Measurements from ENCODE around the gene TPI1. TPM values are rescaled to one million over a fixed set of nuclear protein-coding genes. Genes with fewer than 3 reads are reported as not detected.
A peak's percentile ranks its signal among the peaks of the same experiment; 100 is the strongest.

TPI1 gene
- total RNA-seq, 1 donor from 2014 or later: 722 TPM

- Mint-ChIP-seq H3K4me3 (ENCODE audit: unreplicated experiment) (peak overlapping the region; percentile 50), H3K36me3 (ENCODE audit: low read depth, unreplicated experiment) (peaks cover 4% of the 10 kb centered on the region), H3K27ac (ENCODE audit: unreplicated experiment) (no peak overlapping the region), H3K4me1 (ENCODE audit: low read depth, unreplicated experiment) (peaks cover 32% of the 10 kb centered on the region), H3K9me3 (ENCODE audit: unreplicated experiment) (no peaks in the 10 kb centered on the region), H3K27me3 (ENCODE audit: low read depth, unreplicated experiment) (no peaks in the 10 kb centered on the region)
- DNase-seq (ENCODE audit: low read depth) (no peak), FAIRE-seq (no peak)
- no peak overlapping the region for H2AFZ ChIP-seq (ENCODE audit: low read depth, low read length)
- no peaks in the 10 kb centered on the region for H3K27me3 ChIP-seq (ENCODE audit: insufficient read depth, low read length)
- no peaks in the 10 kb centered on the region for H3K36me3 ChIP-seq (ENCODE audit: insufficient read depth, low read length)
- no peaks in the 10 kb centered on the region for H4K20me1 ChIP-seq (ENCODE audit: insufficient read depth, low read length)
- H3K4me3 ChIP-seq (ENCODE audit: insufficient read depth, low read depth, low read length): no peak overlapping the region
- H3K4me2 ChIP-seq (ENCODE audit: low read length): peak overlapping the region; percentile 88
- H3K27ac ChIP-seq (ENCODE audit: low read depth, low read length): no peak overlapping the region
- H3K9me3 ChIP-seq (ENCODE audit: insufficient read depth, low read depth, low read length): no peaks in the 10 kb centered on the region
- H3K79me2 ChIP-seq (ENCODE audit: insufficient read depth, low read length): no peaks in the 10 kb centered on the region
- TF ChIP-seq, protein P1, sequence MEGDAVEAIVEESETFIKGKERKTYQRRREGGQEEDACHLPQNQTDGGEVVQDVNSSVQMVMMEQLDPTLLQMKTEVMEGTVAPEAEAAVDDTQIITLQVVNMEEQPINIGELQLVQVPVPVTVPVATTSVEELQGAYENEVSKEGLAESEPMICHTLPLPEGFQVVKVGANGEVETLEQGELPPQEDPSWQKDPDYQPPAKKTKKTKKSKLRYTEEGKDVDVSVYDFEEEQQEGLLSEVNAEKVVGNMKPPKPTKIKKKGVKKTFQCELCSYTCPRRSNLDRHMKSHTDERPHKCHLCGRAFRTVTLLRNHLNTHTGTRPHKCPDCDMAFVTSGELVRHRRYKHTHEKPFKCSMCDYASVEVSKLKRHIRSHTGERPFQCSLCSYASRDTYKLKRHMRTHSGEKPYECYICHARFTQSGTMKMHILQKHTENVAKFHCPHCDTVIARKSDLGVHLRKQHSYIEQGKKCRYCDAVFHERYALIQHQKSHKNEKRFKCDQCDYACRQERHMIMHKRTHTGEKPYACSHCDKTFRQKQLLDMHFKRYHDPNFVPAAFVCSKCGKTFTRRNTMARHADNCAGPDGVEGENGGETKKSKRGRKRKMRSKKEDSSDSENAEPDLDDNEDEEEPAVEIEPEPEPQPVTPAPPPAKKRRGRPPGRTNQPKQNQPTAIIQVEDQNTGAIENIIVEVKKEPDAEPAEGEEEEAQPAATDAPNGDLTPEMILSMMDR (IDR thresholded peaks at IDR 0.05; ENCODE audit: insufficient read depth, low read depth, low read length): no peak
- no peak for TF ChIP-seq EZH2 (IDR thresholded peaks at IDR 0.05; ENCODE audit: insufficient read depth, low read length)
- peaks cover 21% of the 10 kb centered on the region for H3K4me1 ChIP-seq (ENCODE audit: insufficient read depth, low read length)
- H3K9ac ChIP-seq (ENCODE audit: low read length): no peak overlapping the region
Observed at GRCh38 chr12:6822426-6823135, 44.8 kb upstream of the TPI1 start.

- peaks cover 32% of the 10 kb centered on the region for H3K4me1 Mint-ChIP-seq (ENCODE audit: low read depth, unreplicated experiment)
Observed at GRCh38 chr12:6823182-6824084, 43.9 kb upstream of the TPI1 start.

More at GRCh38 chr12:6823182-6824084, 43.9 kb upstream of the TPI1 start:
- DNase-seq (ENCODE audit: low read depth) (no peak), FAIRE-seq (no peak)
- Mint-ChIP-seq H3K36me3 (ENCODE audit: low read depth, unreplicated experiment) (peaks cover 4% of the 10 kb centered on the region), H3K27ac (ENCODE audit: unreplicated experiment) (no peak overlapping the region), H3K9me3 (ENCODE audit: unreplicated experiment) (no peaks in the 10 kb centered on the region), H3K27me3 (ENCODE audit: low read depth, unreplicated experiment) (no peaks in the 10 kb centered on the region), H3K4me3 (ENCODE audit: unreplicated experiment) (no peak overlapping the region)
- Histone ChIP-seq H2AFZ (ENCODE audit: low read depth, low read length) (no peak overlapping the region), H3K4me2 (ENCODE audit: low read length) (no peak overlapping the region), H3K27me3 (ENCODE audit: insufficient read depth, low read length) (no peaks in the 10 kb centered on the region), H3K9me3 (ENCODE audit: insufficient read depth, low read depth, low read length) (no peaks in the 10 kb centered on the region), H4K20me1 (ENCODE audit: insufficient read depth, low read length) (no peaks in the 10 kb centered on the region), H3K9ac (ENCODE audit: low read length) (no peak overlapping the region), H3K79me2 (ENCODE audit: insufficient read depth, low read length) (peaks cover 5% of the 10 kb centered on the region), H3K4me3 (ENCODE audit: insufficient read depth, low read depth, low read length) (no peak overlapping the region), H3K4me1 (ENCODE audit: insufficient read depth, low read length) (peaks cover 22% of the 10 kb centered on the region), H3K36me3 (ENCODE audit: insufficient read depth, low read length) (no peaks in the 10 kb centered on the region), H3K27ac (ENCODE audit: low read depth, low read length) (no peak overlapping the region)
- TF ChIP-seq, protein P1 (IDR thresholded peaks at IDR 0.05; ENCODE audit: insufficient read depth, low read depth, low read length): no peak
- no peak for TF ChIP-seq EZH2 (IDR thresholded peaks at IDR 0.05; ENCODE audit: insufficient read depth, low read length)

Data from astrocyte (in vitro differentiated cells and primary cell).